CD4-positive, alpha-beta T cell treated with Interleukin-1 beta for 1 hour (primary cell): ENCODE results near the gene NBEA.
"Not testable (repeated sequence)": the region's sequence is repeated elsewhere in the genome, so short reads cannot be mapped to it uniquely, and the experiment has no call there.

Source experiments
- DNase-seq, 2 donors: peaks; one replicate each; pipeline ENCODE4 v3.0.0-alpha.2; 2020 to 2022

NBEA gene

GRCh38 chr13:35603593-35604285 is 661.7 kb downstream of the NBEA start:
- DNase-seq: no peak

DNA sequence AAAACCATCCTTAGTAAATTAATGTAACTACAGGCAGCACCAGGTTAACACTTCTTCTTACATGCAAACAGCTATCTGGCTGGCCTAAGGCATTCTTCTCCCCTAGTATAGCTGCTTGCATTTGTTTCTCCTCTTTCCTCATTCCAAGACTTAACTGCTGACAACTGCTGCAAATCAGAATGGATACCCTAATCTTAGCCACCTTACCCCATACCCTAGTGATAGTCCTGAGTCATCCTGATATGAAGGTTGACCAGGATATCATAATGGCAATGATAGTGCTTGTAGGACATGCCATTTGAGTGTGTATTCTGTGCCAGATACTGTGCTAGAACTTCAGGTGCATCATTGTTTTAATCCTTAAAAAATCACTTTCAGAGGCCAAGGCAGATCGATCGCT is 672.6 kb downstream of the NBEA start:
- DNase-seq: no peak

DNA sequence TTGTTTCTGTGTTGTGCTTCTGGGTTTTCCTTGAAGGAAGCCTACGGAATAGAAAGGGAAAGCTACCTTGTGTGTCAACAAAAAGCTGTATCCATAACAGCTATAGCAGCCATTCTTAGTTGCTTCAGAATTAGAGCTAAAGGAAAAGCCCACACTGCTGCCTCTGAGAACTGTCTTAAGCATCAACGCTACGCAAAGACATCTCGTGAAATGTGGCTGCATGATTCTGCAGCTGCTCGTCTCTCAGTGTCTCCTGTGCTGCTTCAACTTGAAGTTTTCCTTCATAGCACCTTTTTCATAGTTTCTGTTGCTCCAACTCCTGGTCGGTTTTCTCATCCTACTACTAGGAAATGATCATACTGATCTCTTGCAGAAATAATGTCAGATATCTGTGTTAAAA is 675.4 kb downstream of the NBEA start:
- no peak for DNase-seq

DNA sequence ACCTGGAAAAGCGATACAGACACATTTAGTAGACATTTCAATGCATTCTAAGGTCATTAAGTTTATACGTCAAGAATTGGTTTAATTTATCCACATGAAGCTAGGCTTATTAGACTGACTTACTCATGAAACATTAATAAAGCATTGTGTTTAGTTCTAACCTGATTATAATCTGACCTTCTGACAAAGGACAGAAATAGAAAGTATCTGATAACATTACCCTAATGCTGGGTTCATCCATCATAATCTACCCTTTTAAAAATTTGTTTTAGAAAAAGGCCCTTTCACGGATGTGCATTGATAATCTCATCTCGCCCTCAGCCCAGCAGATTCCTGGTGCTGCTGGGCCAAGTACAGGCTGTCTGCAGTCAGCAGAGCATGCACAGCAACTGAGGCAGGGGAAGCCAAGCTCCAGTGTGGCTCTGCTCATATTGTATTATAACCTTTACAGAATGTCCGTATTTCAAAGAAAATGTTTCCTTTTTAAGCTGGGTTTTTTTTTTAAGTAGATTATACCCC is 676.6 kb downstream of the NBEA start:
- DNase-seq: no peak

DNA sequence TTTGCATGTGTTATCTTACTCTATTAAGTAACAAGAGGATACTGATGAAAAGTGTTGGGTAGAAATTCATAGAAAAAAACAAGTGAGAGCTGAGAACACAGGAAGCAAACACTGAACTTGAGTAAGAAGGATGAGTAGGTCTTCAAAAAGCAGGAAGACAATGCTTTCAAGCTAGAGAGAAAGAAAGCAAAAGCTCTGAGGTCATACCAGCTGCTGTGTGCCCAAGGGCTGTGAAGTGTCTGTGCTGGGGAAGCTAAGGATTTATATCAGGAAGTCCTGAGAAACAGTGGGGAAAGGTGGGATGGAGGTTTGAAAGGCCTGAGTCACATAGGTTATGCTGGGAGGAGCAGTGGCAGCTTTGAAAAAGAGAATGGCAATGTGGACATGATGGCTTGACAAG is 679.9 kb downstream of the NBEA start:
- DNase-seq: no peak

DNA sequence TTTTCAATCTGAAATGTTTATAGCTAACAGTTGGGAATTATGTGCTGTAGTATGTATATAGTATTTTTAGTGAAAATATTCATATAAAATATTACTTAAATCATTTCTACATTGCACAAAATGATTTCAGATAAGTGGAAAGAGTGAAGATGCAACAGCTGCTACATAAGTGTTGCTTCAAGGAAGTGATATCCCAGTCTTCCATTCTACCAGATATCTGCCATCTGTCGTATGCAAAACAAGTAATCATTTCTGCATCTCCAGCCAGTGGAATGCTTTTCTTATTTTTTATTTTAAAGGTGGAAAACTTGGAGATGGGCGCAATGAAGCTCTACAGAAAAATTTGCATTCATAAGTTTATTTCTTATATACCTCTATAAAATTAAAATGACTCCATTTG is 687.0 kb downstream of the NBEA start:
- no peak for DNase-seq

- no peak for DNase-seq
Observed at GRCh38 chr13:35630551-35631275, 688.6 kb downstream of the NBEA start.

- DNase-seq: no peak
Observed at GRCh38 chr13:35631666-35632065, 689.6 kb downstream of the NBEA start.

- no peak for DNase-seq
Observed at GRCh38 chr13:35643625-35644024, 701.6 kb downstream of the NBEA start.

DNA sequence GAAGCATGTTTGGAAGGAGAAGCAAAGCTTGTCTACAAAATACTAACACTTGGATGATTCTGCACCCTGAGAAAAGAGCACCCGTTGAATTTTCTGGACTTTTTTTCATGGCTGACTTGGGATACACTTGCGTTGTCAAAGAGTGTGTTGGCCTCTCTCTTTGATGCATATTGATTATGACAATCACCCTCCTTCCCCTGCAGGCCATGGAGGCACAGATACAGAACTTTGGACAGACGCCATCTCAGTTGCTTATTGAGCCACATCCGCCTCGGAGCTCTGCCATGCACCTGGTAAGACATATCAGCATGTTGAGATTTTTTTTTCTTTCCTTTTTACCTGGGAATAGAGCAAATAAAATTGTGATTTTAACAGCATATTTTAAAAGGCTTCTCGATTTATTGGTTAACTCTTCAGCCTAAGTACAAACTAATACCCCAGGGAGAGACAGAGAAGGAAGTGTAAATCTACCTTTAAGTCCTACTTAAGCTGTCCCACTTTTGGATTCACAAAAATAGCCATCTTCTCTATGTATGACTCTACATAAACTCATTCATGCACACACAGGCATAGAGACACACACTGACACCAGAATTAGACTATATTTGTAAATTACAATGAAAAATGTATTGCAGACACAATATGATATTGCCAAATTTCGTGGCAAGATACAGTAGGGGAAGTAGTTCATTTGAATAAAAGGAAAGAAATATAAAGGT is 704.1 kb downstream of the NBEA start:
- DNase-seq: no peak

DNA sequence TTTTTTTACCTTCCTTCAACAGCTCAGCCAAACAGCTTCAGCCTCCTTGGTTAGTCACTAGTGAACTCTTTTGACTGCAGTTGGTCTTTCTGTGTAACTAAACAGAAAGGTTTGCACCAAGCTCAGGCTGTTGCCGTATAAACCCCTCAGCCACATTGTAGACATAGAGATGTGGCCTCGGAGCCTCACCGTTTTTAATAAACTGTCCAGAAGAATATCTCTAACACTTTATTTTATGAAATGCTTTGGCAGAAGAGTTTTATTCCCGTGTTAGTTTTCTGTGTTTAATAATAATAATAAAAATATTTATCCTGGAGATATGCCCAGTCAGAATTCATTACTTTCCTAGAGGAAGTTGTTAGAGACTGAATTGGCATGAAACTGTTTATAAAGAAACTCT is 706.1 kb downstream of the NBEA start:
- DNase-seq: no peak

- DNase-seq: no peak
Observed at GRCh38 chr13:35649162-35649561, 707.1 kb downstream of the NBEA start.

DNA sequence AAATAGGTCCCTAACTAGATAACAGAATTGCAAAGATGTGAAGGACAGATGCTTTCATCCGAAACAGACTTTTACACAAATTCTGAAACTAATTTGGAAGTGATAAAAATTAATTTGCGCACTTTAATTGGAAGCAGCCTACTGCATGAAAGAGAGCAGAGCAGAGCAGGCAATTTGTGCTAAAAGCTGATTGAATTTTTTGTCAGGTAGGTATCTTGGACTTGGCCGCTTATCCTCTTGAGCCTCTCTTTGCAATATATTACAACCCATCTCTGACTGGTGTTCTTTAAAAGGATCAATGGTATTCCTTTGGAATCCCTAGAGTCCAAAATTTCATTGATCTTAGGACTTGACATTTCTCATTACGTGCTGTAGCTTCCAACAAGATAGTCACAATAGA is 717.7 kb downstream of the NBEA start:
- no peak for DNase-seq

GRCh38 chr13:35664747-35665146 is 722.7 kb downstream of the NBEA start:
- DNase-seq: no peak

GRCh38 chr13:35669321-35669720 is 727.3 kb downstream of the NBEA start:
- DNase-seq: no peak

GRCh38 chr13:35672611-35673010 is 730.5 kb downstream of the NBEA start:
- no peak for DNase-seq

- DNase-seq: no peak
Observed at GRCh38 chr13:35675651-35676050, 733.6 kb downstream of the NBEA start.

DNA sequence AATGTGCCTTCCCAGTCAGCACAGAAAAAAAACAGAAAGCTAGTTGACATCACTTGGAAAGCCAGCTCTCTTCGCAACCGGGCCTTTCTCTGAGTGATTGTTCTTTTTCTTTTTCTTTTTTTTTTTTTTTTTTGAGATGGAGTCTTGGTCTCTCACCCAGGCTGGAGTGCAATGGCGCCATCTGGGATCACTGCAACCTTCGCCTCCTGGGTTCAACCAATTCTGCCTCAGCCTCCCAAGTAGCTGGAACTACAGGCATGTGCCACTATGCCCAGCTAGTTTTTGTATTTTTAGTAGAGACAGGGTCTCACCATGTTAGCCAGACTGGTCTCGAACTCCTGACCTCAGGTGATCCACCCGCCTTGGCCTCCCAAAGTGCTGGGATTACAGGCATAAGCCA is 735.8 kb downstream of the NBEA start:
- not testable (repeated sequence) for DNase-seq

- no peak for DNase-seq
Observed at GRCh38 chr13:35681685-35682084, 739.6 kb downstream of the NBEA start.

- no peak for DNase-seq
Observed at GRCh38 chr13:35684432-35684831, 742.4 kb downstream of the NBEA start.

- DNase-seq: no peak
Observed at GRCh38 chr13:35687336-35687735, 745.3 kb downstream of the NBEA start.

- DNase-seq: no peak
Observed at GRCh38 chr13:35690581-35691207, 748.6 kb downstream of the NBEA start.

DNA sequence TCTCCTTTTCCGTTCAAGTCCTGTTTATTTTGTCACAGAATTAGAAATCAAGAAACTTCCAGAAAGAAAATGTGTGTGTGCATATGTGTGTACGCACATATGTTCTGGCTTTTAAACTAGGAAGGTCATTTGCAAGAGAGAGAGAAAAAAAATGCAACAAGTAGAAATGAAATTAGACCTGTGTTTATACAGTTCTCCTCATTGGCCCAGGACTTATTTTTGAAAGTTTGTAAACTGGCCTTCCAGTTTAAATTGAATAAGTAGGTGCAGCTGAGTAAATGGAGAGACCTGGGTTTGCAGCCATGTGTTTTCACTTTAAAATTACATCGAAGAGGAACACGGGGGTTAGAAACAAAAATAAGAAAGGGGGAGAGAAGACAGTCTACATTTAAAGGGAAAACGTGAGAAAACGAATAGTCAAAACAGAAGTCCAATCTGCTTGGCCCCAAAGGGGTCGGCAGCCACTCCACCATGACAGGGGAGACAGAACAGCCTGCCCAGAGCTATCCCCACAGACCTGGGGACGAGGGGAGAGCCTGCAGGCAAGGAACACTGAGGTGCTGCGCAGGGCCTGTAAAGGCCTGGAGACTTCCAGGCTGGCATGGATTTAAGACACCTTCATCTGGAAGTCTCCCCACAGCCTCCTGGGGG is 751.2 kb downstream of the NBEA start:
- no peak for DNase-seq
